HUES48 (cell line): ENCODE results near the gene DHX57.

ENCODE experiments used
- H3K27ac ChIP-seq: one replicate; pipeline ENCODE4 v1.7.0; 2013; ENCODE audit warnings: low read depth, low read length, inconsistent platforms
- H3K27me3 ChIP-seq: 2 replicates; pipeline ENCODE4 v1.6.1; 2013; ENCODE audit warnings: mild to moderate bottlenecking, low read length; ENCODE audit not compliant: control insufficient read depth, insufficient read depth
- H3K36me3 ChIP-seq: 2 replicates; pipeline ENCODE4 v1.6.1; 2013; ENCODE audit warnings: low read length; ENCODE audit not compliant: control insufficient read depth, insufficient read depth
- H3K4me1 ChIP-seq: 2 replicates; pipeline ENCODE4 v1.6.1; 2013; ENCODE audit warnings: mild to moderate bottlenecking, low read length; ENCODE audit not compliant: control insufficient read depth, insufficient read depth
- H3K4me3 ChIP-seq: 2 replicates; pipeline ENCODE4 v1.5.1; 2013; ENCODE audit warnings: mild to moderate bottlenecking, low read depth, low read length
- H3K9ac ChIP-seq: 2 replicates; pipeline ENCODE4 v1.6.1; 2013; ENCODE audit warnings: mild to moderate bottlenecking, low read depth, low read length, moderate library complexity
- H3K9me3 ChIP-seq: 2 replicates; pipeline ENCODE4 v1.6.1; 2013; ENCODE audit warnings: low read length; ENCODE audit not compliant: control insufficient read depth, insufficient read depth

Gene DHX57

GRCh38 chr2:38754049-38754448, 121.7 kb downstream of the DHX57 start:
- Histone ChIP-seq H3K4me3 (no peak overlapping the region), H3K36me3 (peaks cover 10% of the 10 kb centered on the region), H3K27ac (no peak overlapping the region), H3K9me3 (no peaks in the 10 kb centered on the region; the same call in 1 of the 2 replicates), H3K4me1 (peaks cover 13% of the 10 kb centered on the region), H3K9ac (no peak overlapping the region), H3K27me3 (no peaks in the 10 kb centered on the region)

DNA sequence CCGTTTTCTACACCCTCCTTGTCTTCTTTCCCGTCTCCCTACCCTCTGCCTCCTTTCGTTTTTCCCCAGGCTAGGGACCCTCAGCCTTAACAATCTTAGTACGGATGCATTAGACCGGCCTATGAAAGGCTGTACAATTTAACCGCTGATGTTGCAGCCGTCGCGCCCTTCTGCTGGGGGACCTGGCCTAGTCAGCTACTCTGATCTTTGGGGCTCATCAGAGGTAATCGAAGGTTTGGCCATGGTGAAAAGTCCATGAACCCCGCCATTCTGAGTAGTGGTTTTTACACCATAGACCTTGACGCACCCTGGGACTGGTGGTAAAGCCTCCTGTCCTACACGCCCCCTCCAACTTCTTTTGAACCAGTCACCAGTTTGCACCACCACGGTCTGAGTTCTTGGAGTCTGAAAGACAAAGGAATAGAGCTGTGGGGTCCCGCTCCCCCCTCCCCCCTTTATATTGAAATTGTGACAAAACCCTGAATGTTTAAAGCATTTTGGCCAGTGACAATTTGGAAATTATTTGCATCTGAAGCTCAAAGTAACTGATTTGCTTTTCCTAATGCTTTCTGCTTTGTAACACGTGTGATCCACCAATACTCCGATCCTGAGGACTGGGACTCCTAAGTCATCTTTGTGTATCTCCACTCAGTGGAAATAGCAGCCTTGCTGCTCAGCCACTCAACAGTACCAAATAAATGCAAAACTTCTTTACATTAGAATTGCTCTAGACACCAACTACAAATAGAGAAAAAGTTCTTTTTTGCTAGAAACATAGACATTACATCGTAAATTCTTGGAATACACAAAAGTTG, 123.9 kb downstream of the DHX57 start:
- Histone ChIP-seq H3K4me3 (peak overlapping the region; percentile 89), H3K36me3 (peaks cover 32% of the 10 kb centered on the region)

GRCh38 chr2:38750891-38751595, 124.7 kb downstream of the DHX57 start, which contains the start of gene SRSF7:
Gene SRSF7, minus strand, starts transcription at chr2:38751361. Its CDS starts 105 bp downstream, at chr2:38751256.
- H3K9ac ChIP-seq, result peak within 1 kb of the TSS; percentile 99
- H3K9me3 ChIP-seq, result no peaks in the 10 kb centered on the region
- peak within 1 kb of the TSS; percentile 89 for H3K4me3 ChIP-seq
- peaks cover 26% of the 10 kb centered on the region for H3K4me1 ChIP-seq
- no peaks in the 10 kb centered on the region for H3K27me3 ChIP-seq
- H3K27ac ChIP-seq, result peak within 1 kb of the TSS; percentile 97
- H3K36me3 ChIP-seq, result peaks cover 40% of the 10 kb centered on the region

More for the DNA sequence above, 123.9 kb downstream of the DHX57 start:
- peak overlapping the region; percentile 73 for H3K9ac ChIP-seq
- peak overlapping the region; percentile 97 for H3K27ac ChIP-seq
- no peaks in the 10 kb centered on the region for H3K9me3 ChIP-seq
- peaks cover 26% of the 10 kb centered on the region for H3K4me1 ChIP-seq
- no peaks in the 10 kb centered on the region for H3K27me3 ChIP-seq

GRCh38 chr2:38750011-38750890, 125.5 kb downstream of the DHX57 start:
- peak overlapping the region; percentile 97 for H3K27ac ChIP-seq
- no peaks in the 10 kb centered on the region for H3K27me3 ChIP-seq
- no peaks in the 10 kb centered on the region for H3K9me3 ChIP-seq
- H3K36me3 ChIP-seq, result peaks cover 48% of the 10 kb centered on the region
- peaks cover 26% of the 10 kb centered on the region for H3K4me1 ChIP-seq
- H3K9ac ChIP-seq, result peak overlapping the region; percentile 99
- H3K4me3 ChIP-seq, result peak overlapping the region; percentile 89

- H3K4me3 ChIP-seq, result peak overlapping the region; percentile 89
- H3K9me3 ChIP-seq, result no peaks in the 10 kb centered on the region
- peak overlapping the region; percentile 99 for H3K9ac ChIP-seq
- H3K36me3 ChIP-seq, result peaks cover 58% of the 10 kb centered on the region
- H3K27ac ChIP-seq, result no peak overlapping the region
- peaks cover 26% of the 10 kb centered on the region for H3K4me1 ChIP-seq
- H3K27me3 ChIP-seq, result no peaks in the 10 kb centered on the region
Observed at GRCh38 chr2:38748943-38749804, 126.6 kb downstream of the DHX57 start.

DNA sequence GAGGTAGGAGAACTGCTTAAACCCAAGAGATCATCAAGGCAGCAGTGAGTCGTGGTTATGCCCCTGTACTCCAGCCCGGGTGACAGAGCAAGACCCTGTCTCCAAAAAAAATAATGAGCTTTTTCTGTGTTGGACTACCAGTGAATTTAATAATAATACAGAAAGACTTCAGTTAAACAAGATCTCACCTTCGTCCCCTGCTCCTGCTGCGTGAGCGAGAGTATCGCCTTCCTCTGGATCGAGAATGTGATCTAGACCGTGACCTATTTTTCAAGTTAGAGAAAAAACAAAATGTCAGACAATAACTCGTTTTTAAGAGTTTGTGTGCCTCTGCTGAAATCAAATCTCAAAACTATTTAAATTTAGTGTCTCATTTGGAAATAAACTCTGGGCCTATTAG, 127.3 kb downstream of the DHX57 start:
- H3K36me3 ChIP-seq, result peaks cover 66% of the 10 kb centered on the region
- peak overlapping the region; percentile 89 for H3K4me3 ChIP-seq
- no peak overlapping the region for H3K27ac ChIP-seq
- H3K9ac ChIP-seq, result no peak overlapping the region
- H3K9me3 ChIP-seq, result no peaks in the 10 kb centered on the region
- peaks cover 26% of the 10 kb centered on the region for H3K4me1 ChIP-seq
- no peaks in the 10 kb centered on the region for H3K27me3 ChIP-seq

GRCh38 chr2:38747819-38748218, 127.9 kb downstream of the DHX57 start:
- no peaks in the 10 kb centered on the region for H3K27me3 ChIP-seq
- H3K9me3 ChIP-seq, result no peaks in the 10 kb centered on the region
- peaks cover 72% of the 10 kb centered on the region for H3K36me3 ChIP-seq
- H3K9ac ChIP-seq, result no peak overlapping the region
- no peak overlapping the region for H3K27ac ChIP-seq
- peaks cover 26% of the 10 kb centered on the region for H3K4me1 ChIP-seq
- H3K4me3 ChIP-seq, result peak overlapping the region; percentile 89; the same call in 1 of the 2 replicates
